ENCODE results near the gene WNT7A.

The WNT7A gene

DNA sequence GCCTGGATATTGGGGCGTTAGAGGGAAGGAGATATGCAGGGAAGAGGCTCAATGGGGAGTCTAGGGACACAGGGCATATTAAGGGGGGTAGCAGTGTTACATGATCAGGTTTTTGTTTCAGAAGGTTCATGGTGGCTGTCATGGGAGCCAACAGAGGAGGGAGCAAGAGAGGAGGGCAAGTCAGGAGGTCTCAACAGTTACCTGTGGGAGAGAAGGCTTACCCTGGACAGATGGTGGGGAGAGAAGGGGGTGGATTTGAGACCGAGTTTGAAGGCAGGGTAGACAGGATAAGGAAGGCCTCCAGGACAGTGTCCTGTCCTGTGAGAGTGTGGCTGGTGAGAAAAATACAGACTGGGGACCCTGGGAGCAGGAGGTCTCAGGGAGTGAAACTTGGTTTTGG is 3.8 kb upstream of the WNT7A start:
- H3K27ac ChIP-seq: no peak overlapping the region
- TF ChIP-seq, protein P1, sequence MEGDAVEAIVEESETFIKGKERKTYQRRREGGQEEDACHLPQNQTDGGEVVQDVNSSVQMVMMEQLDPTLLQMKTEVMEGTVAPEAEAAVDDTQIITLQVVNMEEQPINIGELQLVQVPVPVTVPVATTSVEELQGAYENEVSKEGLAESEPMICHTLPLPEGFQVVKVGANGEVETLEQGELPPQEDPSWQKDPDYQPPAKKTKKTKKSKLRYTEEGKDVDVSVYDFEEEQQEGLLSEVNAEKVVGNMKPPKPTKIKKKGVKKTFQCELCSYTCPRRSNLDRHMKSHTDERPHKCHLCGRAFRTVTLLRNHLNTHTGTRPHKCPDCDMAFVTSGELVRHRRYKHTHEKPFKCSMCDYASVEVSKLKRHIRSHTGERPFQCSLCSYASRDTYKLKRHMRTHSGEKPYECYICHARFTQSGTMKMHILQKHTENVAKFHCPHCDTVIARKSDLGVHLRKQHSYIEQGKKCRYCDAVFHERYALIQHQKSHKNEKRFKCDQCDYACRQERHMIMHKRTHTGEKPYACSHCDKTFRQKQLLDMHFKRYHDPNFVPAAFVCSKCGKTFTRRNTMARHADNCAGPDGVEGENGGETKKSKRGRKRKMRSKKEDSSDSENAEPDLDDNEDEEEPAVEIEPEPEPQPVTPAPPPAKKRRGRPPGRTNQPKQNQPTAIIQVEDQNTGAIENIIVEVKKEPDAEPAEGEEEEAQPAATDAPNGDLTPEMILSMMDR (conservative IDR thresholded peaks at IDR 0.05): no peak

DNA sequence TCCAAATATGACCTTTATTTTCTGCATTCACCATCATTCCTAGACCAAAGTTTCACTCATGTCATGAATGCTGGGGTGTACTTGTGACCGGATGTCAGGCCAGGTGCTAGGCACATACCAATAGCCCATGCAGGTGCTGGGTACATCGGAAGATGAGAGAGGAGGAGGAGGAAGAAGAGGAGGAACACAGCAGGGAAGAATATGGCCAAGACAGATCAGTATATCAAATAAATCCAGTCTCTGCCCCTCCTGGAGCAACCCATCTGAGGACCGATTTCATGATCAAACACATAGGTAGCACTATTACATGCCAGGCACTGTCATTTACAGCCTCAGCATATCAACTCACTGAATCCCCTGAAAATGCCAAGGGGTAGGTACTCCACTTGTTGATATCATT is 3.0 kb upstream of the WNT7A start:
- TF ChIP-seq, protein P1 (conservative IDR thresholded peaks at IDR 0.05): no peak
- no peak overlapping the region for H3K27ac ChIP-seq

DNA sequence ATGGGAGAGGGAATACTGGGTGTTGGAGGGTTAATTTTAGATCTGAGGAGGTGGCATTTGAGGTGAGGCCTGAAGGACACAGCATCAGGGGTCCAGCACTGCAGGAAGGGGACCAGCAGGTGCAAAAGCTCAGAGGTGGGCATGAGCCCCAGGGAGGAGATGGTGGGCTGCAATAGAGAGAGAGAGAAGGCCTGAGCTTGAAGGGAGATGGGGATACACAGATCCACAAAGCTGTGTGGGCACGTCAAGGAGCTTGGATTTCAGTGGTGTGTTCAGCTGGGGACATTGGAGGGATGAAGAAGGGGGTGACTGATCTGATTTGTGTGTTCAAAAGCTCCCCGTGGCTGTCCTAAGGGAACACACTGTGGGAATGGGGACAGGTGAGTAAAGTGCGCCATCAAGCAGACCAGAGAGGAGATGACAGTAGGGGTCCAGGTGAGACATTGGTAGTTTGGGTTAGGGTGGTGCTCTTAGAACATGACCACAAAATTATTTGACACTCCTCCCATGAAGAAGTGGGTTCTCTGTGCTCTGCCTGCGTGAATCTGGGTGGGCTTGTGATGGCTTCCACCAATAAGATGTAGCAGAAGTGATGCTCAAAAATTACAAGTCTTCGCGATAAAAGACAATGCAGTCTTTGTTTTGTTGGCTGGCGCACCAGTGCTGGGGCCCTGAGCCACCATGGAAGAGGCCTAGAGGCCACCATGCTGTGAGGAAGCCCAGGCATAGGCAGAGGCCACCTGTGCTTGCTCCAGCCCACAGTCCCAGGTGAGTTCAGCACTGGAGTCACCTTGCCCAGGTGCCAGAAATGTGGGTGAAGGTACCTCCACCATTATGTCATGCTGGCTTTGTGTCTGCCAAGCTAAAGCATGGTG is 1.9 kb upstream of the WNT7A start:
- TF ChIP-seq, protein P1 (conservative IDR thresholded peaks at IDR 0.05): no peak
- H3K27ac ChIP-seq: no peak overlapping the region

DNA sequence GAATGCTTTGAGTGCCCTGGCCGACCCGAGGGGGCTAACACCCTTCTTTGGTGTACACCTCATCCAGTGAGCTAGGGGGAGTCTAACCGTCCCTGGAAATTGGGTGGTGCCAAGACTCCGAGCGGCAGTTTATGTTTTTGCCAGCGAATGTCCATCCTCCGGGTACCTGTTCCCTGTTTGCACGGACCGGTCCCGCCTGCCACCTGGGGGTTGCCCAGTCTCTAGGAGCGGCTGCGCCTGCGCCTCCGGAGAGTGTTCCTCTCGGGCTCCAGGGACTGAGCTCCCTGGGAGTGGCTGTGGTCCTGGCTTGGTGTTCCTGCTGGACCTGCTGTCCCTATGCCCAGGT is 913 bp upstream of the WNT7A start:
- TF ChIP-seq, protein P1 (conservative IDR thresholded peaks at IDR 0.05): peak; percentile 54
- no peak overlapping the region for H3K27ac ChIP-seq

DNA sequence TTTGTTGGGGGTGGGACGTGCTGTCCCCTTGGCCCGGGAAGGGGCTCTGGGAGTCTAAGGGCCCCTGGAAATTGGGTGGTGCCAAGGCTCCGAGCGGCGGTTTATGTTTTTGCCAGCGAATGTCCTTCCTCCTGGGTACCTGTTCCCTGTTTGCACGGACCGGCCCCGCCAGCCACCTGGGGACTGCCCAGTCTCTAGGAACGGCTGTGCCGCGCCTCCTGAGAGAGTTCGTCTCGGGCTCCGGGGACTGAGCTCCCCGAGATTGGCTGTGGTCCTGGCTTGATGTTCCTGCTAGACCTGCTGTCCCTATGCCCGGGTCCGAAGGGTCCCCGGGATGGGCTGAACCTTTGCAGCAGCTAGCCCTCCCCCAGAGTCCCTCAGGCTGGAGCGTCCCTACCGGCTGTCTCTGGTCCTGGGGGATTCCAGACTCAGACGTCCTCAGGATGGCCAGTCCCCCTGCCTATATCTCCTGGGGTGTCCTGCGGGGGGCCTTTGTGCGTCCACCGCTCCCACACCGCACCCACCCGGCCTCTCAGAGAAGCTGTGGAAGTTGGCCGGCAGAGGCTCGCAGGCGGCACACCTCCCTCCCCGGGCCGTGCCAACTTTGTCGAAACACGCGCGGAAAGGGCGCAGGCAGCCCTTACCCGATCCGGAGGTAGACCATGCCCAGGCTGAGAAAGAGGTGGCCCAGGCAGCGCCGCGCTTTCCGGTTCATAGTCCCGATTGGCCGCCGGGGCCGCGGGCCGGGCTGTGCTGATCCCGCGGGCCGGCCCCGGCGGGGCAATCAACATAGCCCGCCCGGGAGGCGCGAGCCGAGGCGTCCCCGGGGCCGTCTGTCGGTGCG is 547 bp downstream of the WNT7A start:
- TF ChIP-seq, protein P1 (conservative IDR thresholded peaks at IDR 0.05): no peak
- no peak overlapping the region for H3K27ac ChIP-seq

DNA sequence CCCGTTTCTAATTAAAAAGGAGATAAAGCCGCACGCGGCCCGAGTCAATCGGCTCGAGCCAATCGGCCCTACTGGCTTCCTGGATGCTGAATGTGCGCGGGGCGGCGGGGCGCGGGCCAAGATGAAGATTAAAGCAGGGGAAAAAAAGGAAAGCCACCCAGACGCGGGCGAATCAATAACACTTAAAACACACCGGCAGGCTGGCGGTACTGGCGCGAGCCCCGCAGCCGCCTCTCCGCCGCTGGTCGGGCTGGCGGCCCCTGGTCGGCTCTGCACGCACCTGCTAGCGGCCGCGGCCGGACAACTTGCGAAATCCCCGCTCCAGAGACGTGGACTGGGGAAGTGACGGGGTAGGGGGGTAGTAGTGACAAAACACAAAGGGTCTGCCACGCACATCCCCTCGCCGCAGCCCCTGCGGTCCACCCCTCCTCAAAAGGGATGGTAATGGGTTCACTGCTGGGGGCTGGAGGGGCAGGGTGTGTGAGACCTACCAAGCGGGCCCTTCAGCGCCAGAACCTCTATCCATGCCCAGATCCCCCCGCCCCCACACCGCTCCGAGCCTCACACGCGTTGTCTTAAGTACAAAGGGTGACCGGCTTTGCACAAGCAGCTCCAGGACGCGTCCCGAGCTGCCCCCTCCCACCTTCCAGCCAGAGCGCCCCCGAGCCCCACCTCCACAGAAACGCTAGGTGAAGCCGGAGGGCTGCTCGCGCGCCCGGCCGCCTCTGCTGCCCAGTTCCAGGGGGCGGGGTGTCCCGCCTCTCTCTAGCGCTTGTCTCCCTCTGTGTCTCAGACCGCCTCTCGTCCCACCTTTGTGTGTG is 1.4 kb downstream of the WNT7A start:
- TF ChIP-seq, protein P1 (conservative IDR thresholded peaks at IDR 0.05): no peak
- no peak overlapping the region for H3K27ac ChIP-seq

DNA sequence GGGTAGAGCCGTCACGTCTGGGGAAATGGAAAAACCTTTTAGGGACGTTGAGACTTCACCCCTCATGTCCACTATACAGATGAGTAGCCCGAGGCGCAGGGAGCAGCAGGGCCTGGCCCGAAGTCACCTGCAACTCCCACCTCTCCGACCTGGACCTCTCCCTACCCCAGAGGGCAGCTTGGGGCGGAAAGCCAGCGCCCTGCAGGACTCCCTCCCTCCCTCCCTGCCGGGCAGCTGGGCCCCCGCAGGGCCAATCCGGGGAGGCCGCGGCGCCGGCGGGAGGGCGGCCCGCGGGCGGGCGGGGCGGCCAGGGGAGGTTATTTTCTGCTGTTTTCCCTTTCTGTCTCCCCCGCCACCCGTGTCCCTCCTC is 2.0 kb downstream of the WNT7A start:
- H3K27ac ChIP-seq: no peak overlapping the region
- TF ChIP-seq, protein P1 (conservative IDR thresholded peaks at IDR 0.05): no peak

All from VCaP (cell line).